Endodermal cell (in vitro differentiated cells): ENCODE results near the gene SPRYD3. TPM values are rescaled to one million over a fixed set of nuclear protein-coding genes. Genes with fewer than 3 reads are reported as not detected.

Experiments used
- DNase-seq: peaks from one replicate; pipeline ENCODE4 v3.0.0-alpha.2; 2017
- H3K27ac ChIP-seq: 2 replicates; pipeline ENCODE4 v1.5.1; 2013; ENCODE audit warnings: mild to moderate bottlenecking, low read depth, low read length, moderate library complexity
- H3K27me3 ChIP-seq: 2 replicates; pipeline ENCODE4 v1.6.1; 2013; ENCODE audit warnings: mild to moderate bottlenecking, low read length, moderate library complexity; ENCODE audit not compliant: insufficient read depth, control insufficient read depth, poor library complexity, severe bottlenecking
- H3K36me3 ChIP-seq: 2 replicates; pipeline ENCODE4 v1.7.0; 2013; ENCODE audit warnings: mild to moderate bottlenecking, low read length, moderate library complexity; ENCODE audit not compliant: control insufficient read depth, insufficient read depth
- H3K4me1 ChIP-seq: one replicate; pipeline ENCODE4 v1.7.0; 2013; ENCODE audit warnings: low read length; ENCODE audit not compliant: control insufficient read depth, insufficient read depth
- H3K4me3 ChIP-seq: 2 replicates; pipeline ENCODE4 v1.5.1; 2013; ENCODE audit warnings: mild to moderate bottlenecking, low read length, moderate library complexity
- H3K9ac ChIP-seq: 2 replicates; pipeline ENCODE4 v1.6.1; 2013; ENCODE audit warnings: mild to moderate bottlenecking, low read length, moderate library complexity; ENCODE audit not compliant: poor library complexity, severe bottlenecking; ENCODE audit errors: extremely low read depth
- H3K9me3 ChIP-seq: 2 replicates; pipeline ENCODE4 v1.6.1; 2013; ENCODE audit warnings: mild to moderate bottlenecking, low read length, moderate library complexity; ENCODE audit not compliant: control insufficient read depth
- H3K27ac Mint-ChIP-seq: 2 replicates; pipeline ENCODE4 v1.8.0; 2020; ENCODE audit warnings: mixed read lengths
- H3K27me3 Mint-ChIP-seq: 2 replicates; pipeline ENCODE4 v1.8.0; 2021; ENCODE audit warnings: mild to moderate bottlenecking, mixed read lengths; ENCODE audit not compliant: insufficient read depth
- H3K36me3 Mint-ChIP-seq: 2 replicates; pipeline ENCODE4 v1.8.0; 2020; ENCODE audit warnings: low read depth, mixed read lengths
- H3K4me1 Mint-ChIP-seq: 2 replicates; pipeline ENCODE4 v1.8.0; 2020; ENCODE audit warnings: mixed read lengths
- H3K4me3 Mint-ChIP-seq: 2 replicates; pipeline ENCODE4 v1.8.0; 2020; ENCODE audit warnings: mild to moderate bottlenecking, moderate library complexity, mixed read lengths
- H3K9me3 Mint-ChIP-seq: 2 replicates; pipeline ENCODE4 v1.8.0; 2020; ENCODE audit warnings: mild to moderate bottlenecking, mixed read lengths
- CTCF ChIP-seq: fragments of 200-600 bp; sonication (generic); conservative IDR thresholded peaks from 2 replicates; pipeline ENCODE4 v1.5.0; 2021; ENCODE audit warnings: antibody characterized with exemption, mild to moderate bottlenecking
- WGBS, 2 experiments: methylation state at CpG; one replicate each; pipeline versions ENCODE4 v1.1.5 to v1.1.7; 2013; ENCODE audit warnings: missing lambda C conversion rate in 2 of 2, mixed read lengths in 1 of 2; ENCODE audit not compliant: insufficient coverage in 1 of 2, insufficient read length in 1 of 2; 5-methylcytosine and 5-hydroxymethylcytosine counted together
- microRNA-seq: library from miRNA; unstranded; fragments of <30 nt; microRNA quantifications from one replicate; pipeline ENCODE4 v1.2.0, GENCODE V29; 2020; ENCODE audit warnings: borderline microRNAs expressed
- total RNA-seq, 2 donors: library from RNA; stranded (reverse); fragmentation: NEBNext Ultra II Directional in 1 of 2; extraction: Animal tissue kit (Norgen Biotek cat#: 25700) in 1 of 2; gene quantifications; 2 replicates in 1 of 2; 3 replicates in 1 of 2; pipeline ENCODE4 v1.2.1, GENCODE V29; 2021

Gene SPRYD3
- total RNA-seq, 2 donors from 2014 or later = 13.0 to 18.4 TPM

- H3K27ac ChIP-seq = no peak overlapping the region
- H3K4me3 ChIP-seq = no peak overlapping the region
- Mint-ChIP-seq H3K27me3 (no peaks in the 10 kb centered on the region), H3K4me1 (no peaks in the 10 kb centered on the region), H3K36me3 (peaks cover 79% of the 10 kb centered on the region), H3K9me3 (no peaks in the 10 kb centered on the region), H3K27ac (no peak overlapping the region), H3K4me3 (no peak overlapping the region)
- H3K9ac ChIP-seq = no peak overlapping the region
- DNase-seq = peak; percentile 50
- H3K27me3 ChIP-seq = no peaks in the 10 kb centered on the region
- H3K4me1 ChIP-seq = no peaks in the 10 kb centered on the region
- 92 to 100% methylated on average over 2 to 3 of the region's 3 CpGs for WGBS, 2 experiments
- H3K9me3 ChIP-seq = no peaks in the 10 kb centered on the region
- TF ChIP-seq CTCF = peak; percentile 56
- H3K36me3 ChIP-seq = peaks cover 91% of the 10 kb centered on the region
These were observed 53.9 kb downstream of the SPRYD3 start for GRCh38 chr12:53025250-53025649.

- H3K9me3 ChIP-seq = no peaks in the 10 kb centered on the region
- Mint-ChIP-seq H3K27me3 (no peaks in the 10 kb centered on the region), H3K4me1 (peaks cover 18% of the 10 kb centered on the region), H3K36me3 (peaks cover 82% of the 10 kb centered on the region), H3K4me3 (no peak overlapping the region), H3K27ac (peak overlapping the region; percentile 68), H3K9me3 (no peaks in the 10 kb centered on the region)
- no peak overlapping the region for H3K27ac ChIP-seq
- peaks cover 89% of the 10 kb centered on the region for H3K36me3 ChIP-seq
- TF ChIP-seq CTCF = no peak
- H3K4me1 ChIP-seq = peaks cover 3% of the 10 kb centered on the region
- no peak overlapping the region for H3K9ac ChIP-seq
- no peak overlapping the region for H3K4me3 ChIP-seq
- WGBS, 2 experiments = 90 to 100% methylated on average over 2 of the region's 2 CpGs
- peak; percentile 12 for DNase-seq
- no peaks in the 10 kb centered on the region for H3K27me3 ChIP-seq
These were observed 64.5 kb downstream of the SPRYD3 start for GRCh38 chr12:53014709-53015108.

Small RNA genes within 50 kb of the gene (microRNA-seq; reads per million reads assigned to microRNA genes)
- not detected for gene MIR6757

Other genes with a start within 250 kb of the SPRYD3 start
- not detected for gene KRT79, start 245.1 kb downstream of the SPRYD3 start, total RNA-seq
- gene KRT78, start 230.4 kb downstream of the SPRYD3 start, total RNA-seq = not detected
- 1,000 to 10,000 TPM; 1,663 to 1,920 TPM for gene KRT8, start 174.3 kb downstream of the SPRYD3 start, total RNA-seq
- gene KRT18, start 130.3 kb downstream of the SPRYD3 start, total RNA-seq = 1,000 to 10,000 TPM in 1 of 2 donors, 100 to 1,000 TPM in 1; 858 to 1,019 TPM
- 100 to 1,000 TPM; 596 to 655 TPM for gene EIF4B, start 72.9 kb downstream of the SPRYD3 start, total RNA-seq
- 10 to 100 TPM; 10.2 to 12.6 TPM for gene TNS2, start 29.3 kb downstream of the SPRYD3 start, total RNA-seq
- gene IGFBP6, start 18.3 kb upstream of the SPRYD3 start, total RNA-seq = 10 to 100 TPM; 21.7 to 48.4 TPM
- under 1 TPM; 0.46 to 0.71 TPM for gene SOAT2, start 24.1 kb upstream of the SPRYD3 start, total RNA-seq
- gene ZNF740, start 101.3 kb upstream of the SPRYD3 start, total RNA-seq = 10 to 100 TPM; 54.0 to 54.6 TPM
- gene CSAD, start 101.5 kb upstream of the SPRYD3 start, total RNA-seq = 10 to 100 TPM; 24.9 to 38.2 TPM
- 1 to 10 TPM; 1.4 TPM for gene ITGB7, start 127.9 kb upstream of the SPRYD3 start, total RNA-seq
- gene RARG, start 152.8 kb upstream of the SPRYD3 start, total RNA-seq = 10 to 100 TPM; 19.5 to 26.8 TPM
- gene ESPL1, start 188.9 kb upstream of the SPRYD3 start, total RNA-seq = 10 to 100 TPM; 33.3 to 50.7 TPM
- 100 to 1,000 TPM; 322 to 403 TPM for gene PFDN5, start 216.2 kb upstream of the SPRYD3 start, total RNA-seq
- 10 to 100 TPM; 55.3 to 74.2 TPM for gene MYG1, start 220.3 kb upstream of the SPRYD3 start, total RNA-seq
- 10 to 100 TPM; 69.4 to 82.4 TPM for gene AAAS, start 242.2 kb upstream of the SPRYD3 start, total RNA-seq